Mammary epithelial cell (primary cell): ENCODE data around the gene ABHD17C.

ENCODE experiments used
- CTCF ChIP-seq, 2 donors: IDR thresholded peaks in 1 of 2; conservative IDR thresholded peaks in 1 of 2; 2 replicates each; pipeline ENCODE4 v1.5.1; 2011 to 2012; ENCODE audit warnings: inconsistent platforms in 2 of 2, low read length in 2 of 2, mild to moderate bottlenecking in 2 of 2, control low read depth in 1 of 2, low read depth in 1 of 2; ENCODE audit not compliant: insufficient read depth in 1 of 2; ENCODE audit errors: extremely low read depth in 1 of 2
- EZH2 ChIP-seq: IDR thresholded peaks from 2 replicates; pipeline ENCODE4 v1.6.1; 2012; ENCODE audit warnings: low read length, inconsistent platforms, borderline replicate concordance

GRCh38 chr15:80693682-80694610, 1.2 kb upstream of the ABHD17C start:
- TF ChIP-seq CTCF (conservative IDR thresholded peaks at IDR 0.05 in 1 of 2, IDR thresholded peaks at IDR 0.05 in 1 of 2; ENCODE audit: extremely low read depth in 1 of 2, insufficient read depth in 1 of 2, low read depth in 1 of 2, low read length in 2 of 2) (no peak), EZH2 (no peak)
